DOHH2 (cell line): ENCODE measurements around the gene AKR1C3.
"Not testable (repeated sequence)": the region's sequence is repeated elsewhere in the genome, so short reads cannot be mapped to it uniquely, and the experiment has no call there.

Source experiments
- CTCF ChIP-seq: fragments of 200-600 bp; sonication (generic); IDR thresholded peaks from one replicate; pipeline ENCODE4 v1.5.1; 2014; ENCODE audit warnings: antibody characterized with exemption, mild to moderate bottlenecking, low read depth, low read length; ENCODE audit not compliant: poor library complexity, severe bottlenecking
- EZH2phosphoT487 ChIP-seq: fragments of 200-600 bp; sonication (generic); IDR thresholded peaks from 2 replicates; pipeline ENCODE4 v1.6.1; 2017; ENCODE audit warnings: borderline replicate concordance, mild to moderate bottlenecking, antibody characterized with exemption, low read length, moderate library complexity, mixed read lengths

GRCh38 chr10:5059267-5059666 lies 34.9 kb upstream of the AKR1C3 start:
- TF ChIP-seq CTCF, EZH2phosphoT487: not testable (repeated sequence)
